Liver (tissue), 9 donors: ENCODE results near the gene CMC1. TPM values are rescaled to one million over a fixed set of nuclear protein-coding genes. Genes with fewer than 3 reads are reported as not detected.

Experiments used
- DNase-seq: peaks from one replicate; pipeline ENCODE4 v3.0.0-alpha.2; 2017; ENCODE audit warnings: low spot score
- H3K27ac ChIP-seq, 2 donors: one replicate each; pipeline ENCODE4 v1.7.0; 2013; ENCODE audit warnings: inconsistent platforms in 2 of 2, low read length in 2 of 2, control low read depth in 1 of 2, low read depth in 1 of 2, mild to moderate bottlenecking in 1 of 2
- H3K27me3 ChIP-seq, 4 donors: one replicate each; pipeline versions ENCODE4 v1.6.1 to v1.7.0; 2013; ENCODE audit warnings: low read length in 3 of 4, inconsistent platforms in 1 of 4, mild to moderate bottlenecking in 1 of 4, moderate library complexity in 1 of 4; ENCODE audit not compliant: control insufficient read depth in 4 of 4, insufficient read depth in 4 of 4
- H3K36me3 ChIP-seq, 4 donors: one replicate each; pipeline versions ENCODE4 v1.6.1 to v1.7.0; 2013; ENCODE audit warnings: low read length in 3 of 4, mild to moderate bottlenecking in 3 of 4, low read depth in 1 of 4, moderate library complexity in 1 of 4; ENCODE audit not compliant: control insufficient read depth in 4 of 4, insufficient read depth in 3 of 4
- H3K4me1 ChIP-seq, 4 donors: one replicate each; pipeline versions ENCODE4 v1.6.1 to v1.7.0; 2013; ENCODE audit warnings: low read length in 3 of 4, mild to moderate bottlenecking in 3 of 4, moderate library complexity in 1 of 4; ENCODE audit not compliant: control insufficient read depth in 4 of 4, insufficient read depth in 4 of 4
- H3K4me3 ChIP-seq, 3 donors: one replicate each; pipeline versions ENCODE4 v1.6.1 to v1.7.0; 2013; ENCODE audit warnings: low read length in 3 of 3, control low read depth in 1 of 3, low read depth in 1 of 3, mild to moderate bottlenecking in 1 of 3
- H3K9ac ChIP-seq, 2 donors: one replicate each; pipeline ENCODE4 v1.7.0; 2013; ENCODE audit warnings: low read length in 2 of 2, mild to moderate bottlenecking in 2 of 2, moderate library complexity in 2 of 2, control low read depth in 1 of 2, low read depth in 1 of 2
- H3K9me3 ChIP-seq, 4 donors: one replicate each; pipeline versions ENCODE4 v1.6.1 to v1.7.0; 2013; ENCODE audit warnings: low read length in 3 of 4; ENCODE audit not compliant: control insufficient read depth in 4 of 4
- EGR1 ChIP-seq, 2 donors: IDR thresholded peaks; 2 replicates each; pipeline ENCODE4 v1.6.1; 2016 to 2018; ENCODE audit warnings: antibody characterized with exemption in 2 of 2, low read depth in 2 of 2
- FOXA1 ChIP-seq: IDR thresholded peaks from 2 replicates; pipeline ENCODE4 v1.6.1; 2016; ENCODE audit warnings: antibody characterized with exemption
- FOXA2 ChIP-seq: IDR thresholded peaks from 2 replicates; pipeline ENCODE4 v1.6.1; 2016; ENCODE audit warnings: antibody characterized with exemption
- GABPA ChIP-seq, 2 donors: IDR thresholded peaks in 1 of 2; conservative IDR thresholded peaks in 1 of 2; 2 replicates each; pipeline ENCODE4 v1.6.1; 2016; ENCODE audit warnings: antibody characterized with exemption in 2 of 2, mild to moderate bottlenecking in 1 of 2, moderate library complexity in 1 of 2
- HNF4A ChIP-seq, 2 donors: conservative IDR thresholded peaks; 2 replicates each; pipeline ENCODE4 v1.6.1; 2016; ENCODE audit warnings: antibody characterized with exemption in 2 of 2, mild to moderate bottlenecking in 2 of 2
- HNF4G ChIP-seq: IDR thresholded peaks from 2 replicates; pipeline ENCODE4 v1.6.1; 2016; ENCODE audit warnings: antibody characterized with exemption
- JUND ChIP-seq, 2 donors: IDR thresholded peaks; 2 replicates each; pipeline ENCODE4 v1.6.1; 2016; ENCODE audit warnings: antibody characterized with exemption in 2 of 2
- RAD21 ChIP-seq, 2 donors: IDR thresholded peaks; 2 replicates each; pipeline ENCODE4 v1.6.1; 2016; ENCODE audit warnings: antibody characterized with exemption in 2 of 2, mild to moderate bottlenecking in 2 of 2
- RXRA ChIP-seq, 2 donors: IDR thresholded peaks; 2 replicates each; pipeline ENCODE4 v1.6.1; 2017 to 2018; ENCODE audit warnings: antibody characterized with exemption in 2 of 2, mild to moderate bottlenecking in 1 of 2
- SP1 ChIP-seq: IDR thresholded peaks from 2 replicates; pipeline ENCODE4 v1.6.1; 2018; ENCODE audit warnings: antibody characterized with exemption, mild to moderate bottlenecking
- TAF1 ChIP-seq: conservative IDR thresholded peaks from 2 replicates; pipeline ENCODE4 v1.6.1; 2016; ENCODE audit warnings: antibody characterized with exemption, mild to moderate bottlenecking
- YY1 ChIP-seq: IDR thresholded peaks from 2 replicates; pipeline ENCODE4 v1.6.1; 2016; ENCODE audit warnings: antibody characterized with exemption, mild to moderate bottlenecking
- WGBS: extraction: QIAGEN DNeasy Blood & Tissue Kit; methylation state at CpG from one replicate; pipeline ENCODE4 v1.1.7; 2013; 5-methylcytosine and 5-hydroxymethylcytosine counted together
- polyA plus RNA-seq, 2 donors: library from polyadenylated mRNA; stranded (reverse) in 1 of 2; unstranded in 1 of 2; fragments of 200-250 nt in 1 of 2; fragments of >200 nt in 1 of 2; fragmentation: Nextera tagmentation in 1 of 2; extraction: Ambion mirVana in 1 of 2; gene quantifications; one replicate each; pipeline versions ENCODE4 v1.2.1 to v1.2.3, GENCODE V29; 2013 to 2015
- total RNA-seq, 2 donors: library from RNA; depleted of rRNA; stranded (reverse); fragments of >200 nt; gene quantifications; one replicate each; pipeline ENCODE4 v1.2.3, GENCODE V29; 2014
- TF ChIP-seq, protein P1 (sequence below): IDR thresholded peaks from 2 replicates; pipeline ENCODE4 v1.6.1; 2016; ENCODE audit warnings: antibody characterized with exemption
- TF ChIP-seq, protein P2 (sequence below): IDR thresholded peaks from 2 replicates; pipeline ENCODE4 v1.6.1; 2016; ENCODE audit warnings: antibody characterized with exemption
- TF ChIP-seq, protein P3 (sequence below): IDR thresholded peaks from 2 replicates; pipeline ENCODE4 v1.6.1; 2016; ENCODE audit warnings: antibody characterized with exemption
- TF ChIP-seq, protein P4 (sequence below): IDR thresholded peaks from 2 replicates; pipeline ENCODE4 v1.6.1; 2016; ENCODE audit warnings: antibody characterized with exemption, mild to moderate bottlenecking
- donor health status: healthy.
- donor health status: healthy.
- donor health status: healthy.
- donor health status: healthy.
- donor health status: healthy.

The CMC1 gene
- total and polyA plus RNA-seq, 4 donors, result 4.2 to 58.4 (median 15.6) TPM

DNA sequence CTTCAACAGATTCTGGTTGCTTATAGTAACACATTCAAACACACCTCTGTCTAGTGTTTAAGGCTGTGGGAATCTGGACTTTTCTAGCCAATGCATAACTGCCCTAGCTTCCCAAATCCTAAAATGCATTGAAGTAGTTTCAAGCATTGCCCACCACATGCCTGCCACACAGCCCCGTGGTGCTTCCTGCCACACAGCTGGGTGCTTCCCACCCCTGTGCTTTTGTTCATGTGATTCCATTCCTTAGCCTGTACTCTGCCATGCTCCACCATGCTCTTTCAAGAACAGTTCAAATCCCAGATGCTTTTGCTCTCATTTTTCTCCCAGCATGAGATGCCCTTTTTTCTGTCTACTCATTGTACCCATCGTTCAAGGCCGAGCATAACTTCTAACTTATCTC lies 2.3 kb upstream of the CMC1 start (continued):
- TF ChIP-seq HNF4A (conservative IDR thresholded peaks at IDR 0.05) (no peak), SP1 (no peak), GABPA (IDR thresholded peaks at IDR 0.05 in 1 of 2, conservative IDR thresholded peaks at IDR 0.05 in 1 of 2) (no peak), HNF4G (no peak), YY1 (no peak)
- TF ChIP-seq, protein P1, sequence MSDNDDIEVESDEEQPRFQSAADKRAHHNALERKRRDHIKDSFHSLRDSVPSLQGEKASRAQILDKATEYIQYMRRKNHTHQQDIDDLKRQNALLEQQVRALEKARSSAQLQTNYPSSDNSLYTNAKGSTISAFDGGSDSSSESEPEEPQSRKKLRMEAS, result no peak

DNA sequence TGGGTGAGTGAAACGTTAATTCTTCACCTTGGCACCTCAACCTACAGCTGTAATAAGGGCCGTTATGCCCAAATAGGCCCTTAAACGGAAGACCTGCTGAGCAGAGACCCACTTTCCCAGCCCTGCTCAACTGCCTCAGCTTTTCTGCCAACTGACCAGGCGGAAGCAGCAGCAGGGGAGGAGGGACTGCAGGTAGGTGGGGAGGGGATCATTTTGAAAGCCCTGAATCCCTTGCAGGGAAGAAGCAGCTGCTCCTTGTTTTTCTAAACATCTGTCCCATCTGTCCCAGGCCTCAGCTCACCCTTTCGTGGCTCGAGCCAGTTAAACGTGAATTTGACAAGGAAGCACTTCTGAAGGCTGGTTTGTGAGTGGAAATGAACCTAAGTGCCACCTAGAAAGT lies 978 bp upstream of the CMC1 start:
- no peak for TF ChIP-seq HNF4A (conservative IDR thresholded peaks at IDR 0.05)
- TF ChIP-seq, protein P2, sequence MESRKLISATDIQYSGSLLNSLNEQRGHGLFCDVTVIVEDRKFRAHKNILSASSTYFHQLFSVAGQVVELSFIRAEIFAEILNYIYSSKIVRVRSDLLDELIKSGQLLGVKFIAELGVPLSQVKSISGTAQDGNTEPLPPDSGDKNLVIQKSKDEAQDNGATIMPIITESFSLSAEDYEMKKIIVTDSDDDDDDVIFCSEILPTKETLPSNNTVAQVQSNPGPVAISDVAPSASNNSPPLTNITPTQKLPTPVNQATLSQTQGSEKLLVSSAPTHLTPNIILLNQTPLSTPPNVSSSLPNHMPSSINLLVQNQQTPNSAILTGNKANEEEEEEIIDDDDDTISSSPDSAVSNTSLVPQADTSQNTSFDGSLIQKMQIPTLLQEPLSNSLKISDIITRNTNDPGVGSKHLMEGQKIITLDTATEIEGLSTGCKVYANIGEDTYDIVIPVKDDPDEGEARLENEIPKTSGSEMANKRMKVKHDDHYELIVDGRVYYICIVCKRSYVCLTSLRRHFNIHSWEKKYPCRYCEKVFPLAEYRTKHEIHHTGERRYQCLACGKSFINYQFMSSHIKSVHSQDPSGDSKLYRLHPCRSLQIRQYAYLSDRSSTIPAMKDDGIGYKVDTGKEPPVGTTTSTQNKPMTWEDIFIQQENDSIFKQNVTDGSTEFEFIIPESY, result no peak
- TF ChIP-seq, protein P3, sequence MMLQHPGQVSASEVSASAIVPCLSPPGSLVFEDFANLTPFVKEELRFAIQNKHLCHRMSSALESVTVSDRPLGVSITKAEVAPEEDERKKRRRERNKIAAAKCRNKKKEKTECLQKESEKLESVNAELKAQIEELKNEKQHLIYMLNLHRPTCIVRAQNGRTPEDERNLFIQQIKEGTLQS, result no peak
- no peak for TF ChIP-seq RXRA (IDR thresholded peaks at IDR 0.05)
- no peak for TF ChIP-seq FOXA2
- TF ChIP-seq JUND (IDR thresholded peaks at IDR 0.05), result no peak
- TF ChIP-seq, protein P1, result no peak
- no peak for TF ChIP-seq YY1
- no peak for TF ChIP-seq GABPA (IDR thresholded peaks at IDR 0.05 in 1 of 2, conservative IDR thresholded peaks at IDR 0.05 in 1 of 2)
- TF ChIP-seq FOXA1, result no peak
- WGBS, result 65% methylated on average over 7 of the region's 7 CpGs
- no peaks in the 10 kb centered on the region for H3K27me3 ChIP-seq
- H3K4me3 ChIP-seq, result peak overlapping the region in 1 of 3 donors; percentile 85
- peak overlapping the region; percentile 49 to 89 for H3K27ac ChIP-seq
- H3K9me3 ChIP-seq, result no peaks in the 10 kb centered on the region
- H3K9ac ChIP-seq, result no peak overlapping the region
- no peaks in the 10 kb centered on the region for H3K36me3 ChIP-seq
- no peak for DNase-seq
- H3K4me1 ChIP-seq, result peaks cover 0 to 18% (median 10%) of the 10 kb centered on the region in 4 donors

DNA sequence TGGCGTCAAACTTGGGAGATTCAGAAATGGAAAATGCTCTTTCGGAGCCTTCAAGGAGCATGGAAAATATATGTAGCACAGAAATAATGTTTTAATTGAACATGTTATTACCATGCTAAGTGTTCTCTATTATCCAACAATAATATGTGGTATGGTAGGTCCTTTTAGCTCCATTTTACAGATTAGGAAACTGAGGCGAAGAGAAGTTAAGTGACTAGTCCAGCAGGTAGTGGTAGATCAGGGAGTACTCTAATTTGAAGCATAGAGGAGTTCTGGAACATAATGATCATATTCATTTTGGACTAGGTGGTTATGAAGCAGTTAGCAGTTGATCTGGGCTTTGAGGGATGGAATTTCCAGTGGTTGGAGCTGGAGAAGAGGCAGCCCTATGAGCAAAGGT lies 1.1 kb downstream of the CMC1 start:
- DNase-seq, result no peak
- peak overlapping the region in 1 of 2 donors; percentile 93 for H3K9ac ChIP-seq
- TF ChIP-seq GABPA (IDR thresholded peaks at IDR 0.05 in 1 of 2, conservative IDR thresholded peaks at IDR 0.05 in 1 of 2), result no peak
- no peak for TF ChIP-seq HNF4G
- TF ChIP-seq, protein P4, sequence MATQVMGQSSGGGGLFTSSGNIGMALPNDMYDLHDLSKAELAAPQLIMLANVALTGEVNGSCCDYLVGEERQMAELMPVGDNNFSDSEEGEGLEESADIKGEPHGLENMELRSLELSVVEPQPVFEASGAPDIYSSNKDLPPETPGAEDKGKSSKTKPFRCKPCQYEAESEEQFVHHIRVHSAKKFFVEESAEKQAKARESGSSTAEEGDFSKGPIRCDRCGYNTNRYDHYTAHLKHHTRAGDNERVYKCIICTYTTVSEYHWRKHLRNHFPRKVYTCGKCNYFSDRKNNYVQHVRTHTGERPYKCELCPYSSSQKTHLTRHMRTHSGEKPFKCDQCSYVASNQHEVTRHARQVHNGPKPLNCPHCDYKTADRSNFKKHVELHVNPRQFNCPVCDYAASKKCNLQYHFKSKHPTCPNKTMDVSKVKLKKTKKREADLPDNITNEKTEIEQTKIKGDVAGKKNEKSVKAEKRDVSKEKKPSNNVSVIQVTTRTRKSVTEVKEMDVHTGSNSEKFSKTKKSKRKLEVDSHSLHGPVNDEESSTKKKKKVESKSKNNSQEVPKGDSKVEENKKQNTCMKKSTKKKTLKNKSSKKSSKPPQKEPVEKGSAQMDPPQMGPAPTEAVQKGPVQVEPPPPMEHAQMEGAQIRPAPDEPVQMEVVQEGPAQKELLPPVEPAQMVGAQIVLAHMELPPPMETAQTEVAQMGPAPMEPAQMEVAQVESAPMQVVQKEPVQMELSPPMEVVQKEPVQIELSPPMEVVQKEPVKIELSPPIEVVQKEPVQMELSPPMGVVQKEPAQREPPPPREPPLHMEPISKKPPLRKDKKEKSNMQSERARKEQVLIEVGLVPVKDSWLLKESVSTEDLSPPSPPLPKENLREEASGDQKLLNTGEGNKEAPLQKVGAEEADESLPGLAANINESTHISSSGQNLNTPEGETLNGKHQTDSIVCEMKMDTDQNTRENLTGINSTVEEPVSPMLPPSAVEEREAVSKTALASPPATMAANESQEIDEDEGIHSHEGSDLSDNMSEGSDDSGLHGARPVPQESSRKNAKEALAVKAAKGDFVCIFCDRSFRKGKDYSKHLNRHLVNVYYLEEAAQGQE, result no peak
- TF ChIP-seq RXRA (IDR thresholded peaks at IDR 0.05), result no peak
- TF ChIP-seq FOXA1, result no peak
- TF ChIP-seq HNF4A (conservative IDR thresholded peaks at IDR 0.05), result no peak
- TF ChIP-seq, protein P2, result no peak
- no peak for TF ChIP-seq EGR1 (IDR thresholded peaks at IDR 0.05; ENCODE audit: low read depth in 2 of 2)
- TF ChIP-seq SP1, result no peak
- TF ChIP-seq TAF1, result no peak
- TF ChIP-seq RAD21 (IDR thresholded peaks at IDR 0.05), result no peak
- H3K4me3 ChIP-seq, result peak overlapping the region; percentile 85 to 94 (median 90)
- no peaks in the 10 kb centered on the region for H3K9me3 ChIP-seq
- H3K4me1 ChIP-seq, result peaks cover 1 to 21% (median 10%) of the 10 kb centered on the region in 4 donors
- H3K36me3 ChIP-seq, result no peaks in the 10 kb centered on the region
- H3K27me3 ChIP-seq, result no peaks in the 10 kb centered on the region
- peak overlapping the region in 1 of 2 donors; percentile 89 for H3K27ac ChIP-seq
- 95% methylated on average over 3 of the region's 3 CpGs for WGBS
